ENCODE measurements around the gene LOXHD1. TPM values are rescaled to one million over a fixed set of nuclear protein-coding genes. Genes with fewer than 3 reads are reported as not detected.
A peak's percentile ranks its signal among the peaks of the same experiment; 100 is the strongest.

Gene LOXHD1
- total and polyA plus RNA-seq, 2 of the 4 experiments (the other 2 are of a cell fraction), result not detected

- Histone ChIP-seq H2BK5ac (ENCODE audit: low read depth, low read length, poor library complexity, severe bottlenecking) (no peak overlapping the region), H3K18ac (ENCODE audit: low read depth, low read length) (no peak overlapping the region), H4K5ac (ENCODE audit: low read depth, low read length) (no peak overlapping the region), H4K8ac (ENCODE audit: low read depth in 2 of 2, low read length in 2 of 2) (no peak overlapping the region), H3K4me3 (ENCODE audit: insufficient read depth, low read depth, low read length) (no peak overlapping the region), H4K20me1 (ENCODE audit: insufficient read depth, low read length) (no peaks in the 10 kb centered on the region), H3K9me1 (ENCODE audit: insufficient read depth, low read length) (no peaks in the 10 kb centered on the region), H3K4me1 (ENCODE audit: control insufficient read depth, insufficient read depth, low read length) (no peaks in the 10 kb centered on the region), H2AFZ (replicated peaks; ENCODE audit: low read length, poor library complexity) (peak overlapping the region; percentile 51), H3K9ac (ENCODE audit: low read depth, low read length) (no peak overlapping the region), H3K4ac (ENCODE audit: low read depth, low read length) (no peak overlapping the region), H4K91ac (ENCODE audit: insufficient read depth, low read depth, low read length) (no peak overlapping the region), H3K36me3 (ENCODE audit: control insufficient read depth, insufficient read depth, low read length) (no peaks in the 10 kb centered on the region), H3K27ac (ENCODE audit: insufficient read depth, low read length) (no peak overlapping the region), H3K4me2 (ENCODE audit: low read depth, low read length) (no peak overlapping the region), H2BK120ac (ENCODE audit: low read depth, low read length) (no peak overlapping the region), H2AK5ac (ENCODE audit: low read depth, low read length) (no peak overlapping the region), H3K56ac (ENCODE audit: extremely low read depth, insufficient read depth, low read length) (no peak overlapping the region), H3K27me3 (ENCODE audit: control insufficient read depth, insufficient read depth, low read length) (no peaks in the 10 kb centered on the region; the same call in 1 of the 2 replicates), H3K9me3 (ENCODE audit: control insufficient read depth, insufficient read depth, low read length) (no peaks in the 10 kb centered on the region), H3K79me1 (ENCODE audit: low read depth in 1 of 2, low read length in 2 of 2) (no peaks in the 10 kb centered on the region), H2BK20ac (ENCODE audit: low read depth, low read length) (no peak overlapping the region), H3K23ac (ENCODE audit: low read depth, low read length) (no peak overlapping the region), H2BK15ac (ENCODE audit: low read depth, low read length) (no peak overlapping the region), H3K14ac (replicated peaks; ENCODE audit: low read depth, low read length) (no peak overlapping the region), H2AK9ac (replicated peaks; ENCODE audit: low read depth, low read length, poor library complexity) (no peak overlapping the region)
- dilution Hi-C loops (cut with HindIII; ENCODE audit: low sequenced_read_pairs, unreplicated experiment), result no loop called here
- intact Hi-C loops (cut with micrococcal nuclease), result no loop called here
- in situ Hi-C loops (cut with MboI; ENCODE audit: low sequenced_read_pairs), result no loop called here
- no peak for TF ChIP-seq RCOR1 (IDR thresholded peaks at IDR 0.05; ENCODE audit: insufficient replicate concordance, low read length)
- TF ChIP-seq BHLHE40 (IDR thresholded peaks at IDR 0.05; ENCODE audit: low read depth, low read length), result no peak
- TF ChIP-seq MAZ (IDR thresholded peaks at IDR 0.05; ENCODE audit: borderline replicate concordance, low read depth, low read length), result no peak
- TF ChIP-seq MXI1 (IDR thresholded peaks at IDR 0.05; ENCODE audit: borderline replicate concordance, low read depth, low read length), result no peak
- TF ChIP-seq USF2 (IDR thresholded peaks at IDR 0.05; ENCODE audit: low read depth, low read length), result no peak
- no peak for TF ChIP-seq ELK1 (IDR thresholded peaks at IDR 0.05; ENCODE audit: borderline replicate concordance, low read depth, low read length)
- TF ChIP-seq RFX5 (IDR thresholded peaks at IDR 0.05; ENCODE audit: low read depth, low read length), result no peak
- TF ChIP-seq POLR2A (IDR thresholded peaks at IDR 0.05; ENCODE audit: low read depth, low read length), result no peak
- no peak for TF ChIP-seq RAD21 (IDR thresholded peaks at IDR 0.05; ENCODE audit: low read length)
- TF ChIP-seq CTCF (conservative IDR thresholded peaks at IDR 0.05; ENCODE audit: low read depth, low read length), result no peak
- no peak for TF ChIP-seq CEBPB (IDR thresholded peaks at IDR 0.05; ENCODE audit: low read depth, low read length)
- TF ChIP-seq MAFK (IDR thresholded peaks at IDR 0.05; ENCODE audit: low read depth, low read length), result no peak
- TF ChIP-seq FOS (IDR thresholded peaks at IDR 0.05; ENCODE audit: low read depth, low read length), result no peak
- no peak for ATAC-seq (ENCODE audit: low read depth)
- CTCF ChIA-PET, result no interaction called here
- DNase-seq, result no peak
- POLR2A ChIA-PET (ENCODE audit: unreplicated experiment), result no interaction called here
- WGBS, 2 experiments (ENCODE audit: extremely low coverage in 2 of 2, insufficient read length in 1 of 2), result no CpG with 5 or more reads among the region's 6 CpGs
- BruUV-seq (replicated peaks), result no TSS peak
Measured at GRCh38 chr18:46461993-46462392, 195.0 kb downstream of the LOXHD1 start.
